GM19395 (cell line): ENCODE data around the gene KRTAP5-6.
"Not testable (repeated sequence)": the region's sequence is repeated elsewhere in the genome, so short reads cannot be mapped to it uniquely, and the experiment has no call there.

ENCODE experiments used
- ATAC-seq: cut with Tn5 transposase; IDR thresholded peaks from one replicate; pipeline ENCODE4 v1.9.1; 2021; ENCODE audit warnings: mild to moderate bottlenecking, moderate library complexity; ENCODE audit not compliant: unreplicated experiment

The KRTAP5-6 gene

GRCh38 chr11:1683216-1683615 lies 13.8 kb upstream of the KRTAP5-6 start:
- ATAC-seq, result not testable (repeated sequence)

- ATAC-seq, result not testable (repeated sequence)
Measured at GRCh38 chr11:1683904-1684572, 13.0 kb upstream of the KRTAP5-6 start.

GRCh38 chr11:1684886-1685874 lies 11.8 kb upstream of the KRTAP5-6 start:
- not testable (repeated sequence) for ATAC-seq

- ATAC-seq, result not testable (repeated sequence)
Measured at GRCh38 chr11:1686220-1686619, 10.8 kb upstream of the KRTAP5-6 start.

- not testable (repeated sequence) for ATAC-seq
Measured at GRCh38 chr11:1688336-1688947, 8.6 kb upstream of the KRTAP5-6 start.

- not testable (repeated sequence) for ATAC-seq
Measured at GRCh38 chr11:1689250-1690166, 7.5 kb upstream of the KRTAP5-6 start.

- no peak for ATAC-seq
Measured at GRCh38 chr11:1690167-1691025, 6.6 kb upstream of the KRTAP5-6 start.

GRCh38 chr11:1691026-1691877 lies 5.7 kb upstream of the KRTAP5-6 start:
- ATAC-seq, result no peak

- no peak for ATAC-seq
Measured at GRCh38 chr11:1691878-1692707, 4.9 kb upstream of the KRTAP5-6 start.

GRCh38 chr11:1692708-1693326 lies 4.2 kb upstream of the KRTAP5-6 start:
- no peak for ATAC-seq

- peak; percentile 14 for ATAC-seq
Measured at GRCh38 chr11:1693327-1694063, 3.5 kb upstream of the KRTAP5-6 start.

- ATAC-seq, result peak; percentile 53
Measured at GRCh38 chr11:1694064-1694845, 2.7 kb upstream of the KRTAP5-6 start.

GRCh38 chr11:1694846-1695547 lies 2.0 kb upstream of the KRTAP5-6 start:
- ATAC-seq, result no peak

- ATAC-seq, result no peak
Measured at GRCh38 chr11:1695548-1696108, 1.4 kb upstream of the KRTAP5-6 start.

GRCh38 chr11:1699771-1700170 lies 2.8 kb downstream of the KRTAP5-6 start:
- no peak for ATAC-seq
